ENCODE results near the gene PRKAG2.

GRCh38 chr7:151801782-151802468, 75.0 kb downstream of the PRKAG2 start:
- TF ChIP-seq CTCF (IDR thresholded peaks at IDR 0.05) (no peak), POLR2A (IDR thresholded peaks at IDR 0.05) (no peak)

Data from lower leg skin (tissue), 3 donors.